GM18520 (cell line): Measurements from ENCODE around the gene GLUD1.
"Not testable (repeated sequence)": the region's sequence is repeated elsewhere in the genome, so short reads cannot be mapped to it uniquely, and the experiment has no call there.

Experiments
- ATAC-seq: cut with Tn5 transposase; IDR thresholded peaks from one replicate; pipeline ENCODE4 v1.9.1; 2021; ENCODE audit not compliant: unreplicated experiment

Gene GLUD1

DNA sequence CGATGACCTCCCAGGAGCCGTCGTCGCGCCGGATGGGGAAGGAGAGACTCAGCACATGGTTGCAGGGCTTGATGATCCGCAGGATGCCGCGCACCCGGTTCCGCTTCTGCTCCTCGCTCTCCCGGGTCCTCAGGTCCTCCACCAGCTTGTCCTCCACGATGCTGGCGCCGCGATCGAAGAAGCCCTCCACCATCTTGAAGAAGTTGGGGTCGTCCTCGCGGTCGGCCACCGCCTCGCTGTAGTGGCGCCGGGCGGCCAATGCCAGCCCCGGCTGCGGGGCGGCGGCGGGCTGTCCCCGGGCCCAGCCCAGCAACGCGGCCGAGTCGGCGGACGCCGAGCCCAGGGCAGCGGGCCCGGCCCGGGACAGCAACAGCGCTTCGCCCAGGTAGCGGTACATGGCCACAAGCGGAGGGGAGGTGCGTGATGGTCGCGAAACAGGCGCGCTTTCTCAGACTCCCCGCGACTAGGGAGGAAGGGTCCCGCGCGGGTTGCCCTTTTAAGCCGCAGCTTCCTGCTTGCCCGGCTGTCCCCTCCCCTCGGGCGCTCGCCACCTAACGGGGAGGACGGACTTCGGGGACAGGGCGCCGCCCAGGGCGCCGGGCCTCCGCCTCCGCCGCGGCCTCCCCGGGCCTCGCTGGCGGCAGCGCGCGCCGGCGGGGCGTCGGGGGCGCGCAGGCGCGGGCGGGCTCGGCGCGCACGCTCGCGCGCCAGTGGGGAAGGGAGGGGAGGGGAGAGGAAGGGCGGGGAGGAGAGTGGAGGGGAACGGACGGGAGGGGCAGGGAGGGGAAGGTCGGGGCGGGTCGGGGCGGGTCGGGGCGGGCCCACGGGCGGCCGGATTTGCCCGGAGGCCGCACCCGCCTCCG, at the start of gene GLUD1, which contains the start of gene SHLD2:
Gene GLUD1, minus strand, starts transcription at position 471 of the 863 bp plus-strand sequence. Its CDS starts 74 bp downstream, at position 397.
Gene SHLD2, plus strand, starts transcription at position 834 of the 863 bp plus-strand sequence. CDS start 56,149 bp downstream, outside the sequence.
- ATAC-seq: peak; percentile 63

DNA sequence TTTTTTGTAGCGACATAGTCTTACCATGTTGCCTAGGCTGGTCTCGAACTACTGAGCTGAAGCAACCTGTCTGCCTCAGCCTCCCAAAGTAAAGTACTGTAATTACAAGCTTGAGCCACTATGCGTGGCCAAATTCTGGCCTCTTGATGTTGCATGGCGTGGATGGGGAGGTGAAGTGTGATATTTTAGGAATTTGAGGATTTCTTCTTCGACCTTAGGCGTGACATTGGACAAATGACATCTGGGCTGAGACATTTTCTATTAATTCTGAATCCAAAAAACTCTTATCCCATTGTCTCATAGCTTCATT, 48.4 kb upstream of the GLUD1 start:
- ATAC-seq: not testable (repeated sequence)

DNA sequence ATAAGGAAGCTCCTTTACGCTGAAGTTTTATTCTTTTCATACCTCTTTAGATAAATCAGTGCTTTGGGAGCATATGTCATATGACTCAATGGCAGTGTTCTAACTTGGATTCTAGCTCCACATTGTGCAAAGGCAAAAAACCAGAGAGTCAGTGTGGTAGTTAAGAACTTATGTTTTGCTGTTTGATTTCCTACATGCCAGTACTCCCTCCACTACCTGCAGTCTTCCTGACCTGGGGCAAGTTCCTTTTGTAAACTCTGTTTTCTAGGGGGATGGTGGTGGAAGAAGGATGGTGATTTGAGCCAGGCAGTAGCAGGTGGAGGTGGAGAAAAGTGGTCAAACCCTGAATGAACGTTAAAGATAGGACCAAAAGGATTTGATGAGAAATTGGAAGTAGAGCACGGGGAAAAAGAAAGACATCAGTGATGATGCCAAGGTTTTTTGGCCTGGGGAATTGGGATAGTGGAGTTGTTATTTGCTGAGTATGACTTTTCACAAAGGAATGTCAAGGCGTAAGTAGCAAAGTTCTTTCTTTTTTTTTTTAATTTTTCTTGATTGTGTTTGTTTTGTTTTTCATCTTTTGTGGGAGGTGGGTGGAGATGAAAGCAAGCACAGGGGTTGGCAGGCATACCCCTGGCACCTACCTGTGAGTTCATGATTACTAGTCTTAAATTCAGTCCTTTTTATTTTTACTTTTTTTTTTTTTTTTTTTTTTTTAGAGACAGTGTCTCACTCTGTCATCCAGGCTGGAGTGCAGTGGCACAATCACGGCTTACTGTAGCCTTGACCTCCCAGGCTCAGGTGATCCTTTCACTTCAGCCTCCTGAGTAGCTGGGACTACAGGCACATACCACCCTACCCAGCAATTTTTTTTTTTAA, 47.8 kb upstream of the GLUD1 start:
- ATAC-seq: not testable (repeated sequence)

DNA sequence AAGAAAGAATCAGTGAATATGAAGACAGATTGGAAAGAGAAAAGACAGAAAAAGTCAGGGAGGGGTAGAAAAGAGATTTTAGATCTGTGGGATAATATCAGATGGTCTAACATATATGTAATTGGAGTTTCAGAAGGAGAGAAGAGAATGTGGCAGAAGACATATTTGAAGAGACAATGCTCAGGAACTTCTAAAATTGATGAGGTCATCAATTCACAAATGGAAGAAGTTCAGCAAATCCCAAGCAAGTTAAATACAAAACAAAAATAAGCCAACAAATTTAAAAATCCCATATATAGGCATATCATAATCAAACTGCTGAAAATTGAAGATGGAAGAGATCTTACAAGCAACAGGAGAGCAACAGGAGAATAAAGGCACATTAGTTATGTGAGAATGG, 42.8 kb upstream of the GLUD1 start:
- ATAC-seq: not testable (repeated sequence)

DNA sequence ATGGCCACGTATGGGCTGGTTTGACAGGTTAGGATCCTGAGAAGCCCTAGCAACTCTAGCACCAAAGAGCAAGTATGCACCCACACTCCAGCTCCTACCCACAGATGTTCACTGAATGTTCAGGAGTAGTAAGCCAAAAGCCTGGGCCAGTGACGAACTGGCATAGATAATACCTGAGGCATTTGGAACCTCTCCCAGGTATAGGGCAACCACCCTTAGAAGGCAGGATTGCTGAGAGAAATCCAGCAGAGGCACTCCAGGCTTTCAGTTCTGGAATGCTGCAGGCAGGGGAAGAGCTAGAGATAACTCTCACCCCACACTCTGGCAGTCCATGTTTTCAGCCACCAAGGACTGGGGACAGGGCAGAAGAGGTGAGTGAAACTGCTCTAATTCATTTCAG, 39.8 kb upstream of the GLUD1 start:
- ATAC-seq: not testable (repeated sequence)

DNA sequence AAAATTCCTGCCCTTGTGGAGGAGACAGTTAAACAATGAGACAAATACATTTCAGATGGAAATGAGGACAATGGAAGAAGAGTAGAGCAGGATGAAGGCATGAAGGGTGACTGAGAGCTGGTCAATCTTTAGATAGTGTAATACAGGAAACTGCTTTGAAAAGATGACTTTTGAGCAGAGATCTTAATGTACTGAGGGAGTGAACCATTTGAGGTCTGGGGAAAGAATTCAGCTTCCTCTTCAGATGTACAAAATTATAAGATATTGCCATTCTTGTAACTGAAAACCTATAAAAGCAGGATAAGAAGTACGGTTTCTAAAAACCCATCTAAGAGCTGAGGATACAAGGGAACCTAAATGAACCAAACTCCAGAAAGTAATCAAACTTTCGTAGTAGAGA, 39.3 kb upstream of the GLUD1 start:
- not testable (repeated sequence) for ATAC-seq

DNA sequence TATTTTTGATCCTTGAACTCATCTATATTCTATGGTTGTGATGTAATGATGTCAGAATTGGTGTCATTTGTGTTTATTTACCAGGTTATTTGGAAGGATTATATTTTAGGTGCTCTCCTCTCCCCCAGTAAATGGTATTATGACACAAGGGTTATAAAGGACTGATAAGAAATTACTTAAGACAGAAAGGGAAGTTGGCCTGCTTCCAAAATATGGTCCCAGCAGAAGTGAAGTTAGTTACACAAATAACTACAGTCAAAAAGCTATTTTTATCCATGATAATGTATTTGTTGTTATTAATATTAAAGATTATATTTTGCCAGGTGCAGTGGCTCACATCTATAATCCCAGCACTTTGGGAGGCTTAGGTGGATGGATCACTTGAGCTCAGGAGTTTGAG, 37.5 kb upstream of the GLUD1 start:
- not testable (repeated sequence) for ATAC-seq

DNA sequence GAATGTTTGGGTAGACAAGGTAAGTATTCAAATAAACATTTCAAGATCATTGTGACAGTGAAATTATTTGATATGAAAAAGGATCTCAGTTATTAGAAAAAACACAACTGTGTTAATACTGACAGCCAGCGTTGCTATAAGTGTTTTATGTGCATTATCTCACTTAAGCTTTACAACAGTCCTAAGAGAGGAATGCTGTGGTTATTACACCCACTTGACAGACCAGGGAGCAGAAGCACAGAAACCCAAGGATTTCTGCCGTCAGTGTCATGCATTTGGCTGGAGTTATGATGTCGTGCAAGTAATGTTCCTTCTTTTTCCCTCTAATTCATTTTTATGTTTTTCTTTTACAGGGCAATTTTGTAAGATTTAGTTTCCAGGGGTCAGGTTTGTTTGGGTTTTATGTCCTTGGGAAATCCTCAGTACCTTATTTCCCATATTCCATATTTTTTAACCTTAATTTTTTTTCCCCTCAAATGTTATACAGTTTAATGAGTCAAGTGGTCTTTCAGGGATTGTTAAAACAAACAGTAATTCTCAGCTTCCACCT, 33.0 kb upstream of the GLUD1 start:
- ATAC-seq: not testable (repeated sequence)

DNA sequence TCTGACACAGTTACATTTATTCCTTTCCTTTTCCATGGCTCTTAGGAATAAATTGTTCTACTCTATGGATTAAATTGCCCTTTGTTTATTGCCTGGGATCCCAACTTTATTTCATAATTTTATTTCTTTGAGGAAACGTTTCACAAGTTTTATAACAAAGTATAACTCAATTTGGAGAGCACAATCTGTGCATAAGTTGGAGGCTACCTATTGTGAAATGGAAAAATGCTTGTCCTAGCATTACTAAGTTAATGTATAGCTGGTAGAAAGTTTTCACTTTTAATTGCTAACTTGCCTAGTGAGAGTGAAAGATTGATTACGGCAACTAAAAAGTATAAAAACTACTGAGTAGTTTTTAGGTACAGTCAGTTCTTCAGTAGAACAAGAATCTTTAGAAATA, 32.4 kb upstream of the GLUD1 start:
- not testable (repeated sequence) for ATAC-seq

DNA sequence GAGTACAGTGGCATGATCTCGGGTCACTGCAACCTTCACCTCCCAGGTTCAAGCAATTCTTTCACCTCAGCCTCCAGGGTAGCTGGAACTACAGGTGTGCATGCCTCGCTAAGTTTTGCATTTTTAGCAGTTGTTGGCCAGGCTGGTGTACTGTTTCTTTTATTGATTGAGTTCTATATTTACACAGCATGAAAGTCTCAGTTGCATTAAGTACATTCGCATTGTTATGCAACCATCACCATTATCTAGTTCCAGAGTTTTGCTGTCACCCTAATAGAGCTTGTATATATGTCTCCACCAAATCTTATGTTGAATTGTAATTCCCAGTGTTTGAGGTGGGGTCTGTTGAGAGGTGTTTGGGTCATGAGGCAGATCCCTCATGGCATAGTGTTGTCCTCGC, 28.7 kb upstream of the GLUD1 start:
- not testable (repeated sequence) for ATAC-seq

DNA sequence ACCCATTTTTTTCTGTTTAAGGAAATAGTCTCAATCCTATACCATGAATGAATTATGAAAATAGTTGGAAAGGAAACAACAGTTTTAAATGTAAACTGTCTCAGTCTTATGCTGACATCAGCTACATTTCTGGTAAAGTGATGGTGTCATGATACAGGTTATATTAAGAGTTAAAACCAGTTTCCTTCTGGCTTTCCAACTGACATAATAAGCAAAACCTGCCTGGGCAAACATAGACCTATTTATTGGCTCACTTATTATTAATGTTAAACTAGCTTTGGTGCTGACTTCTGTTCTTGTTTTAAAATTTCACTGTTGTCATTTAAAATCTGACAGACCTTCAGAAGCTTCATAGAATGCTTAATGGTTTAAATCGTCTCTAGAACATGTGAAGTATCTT, 24.4 kb upstream of the GLUD1 start:
- ATAC-seq: not testable (repeated sequence)

DNA sequence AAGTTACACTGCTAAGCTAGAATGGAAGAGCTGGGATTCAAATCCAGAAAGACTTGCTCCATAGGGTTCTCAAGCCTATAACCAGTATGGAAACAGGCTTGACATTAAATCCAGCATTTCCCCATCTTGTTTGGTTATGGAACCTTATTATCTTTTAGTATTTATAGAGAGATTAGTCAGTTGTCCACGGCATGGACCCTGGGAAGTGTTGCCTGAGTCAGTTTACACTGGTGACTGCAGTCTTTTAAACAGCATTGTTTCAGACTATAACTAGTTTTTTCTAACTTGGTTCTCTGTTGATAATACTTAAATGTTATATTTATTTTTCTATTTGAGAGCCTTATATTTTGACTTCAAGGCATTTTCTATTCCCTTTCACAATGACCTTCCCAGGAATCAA, 23.5 kb upstream of the GLUD1 start:
- not testable (repeated sequence) for ATAC-seq

DNA sequence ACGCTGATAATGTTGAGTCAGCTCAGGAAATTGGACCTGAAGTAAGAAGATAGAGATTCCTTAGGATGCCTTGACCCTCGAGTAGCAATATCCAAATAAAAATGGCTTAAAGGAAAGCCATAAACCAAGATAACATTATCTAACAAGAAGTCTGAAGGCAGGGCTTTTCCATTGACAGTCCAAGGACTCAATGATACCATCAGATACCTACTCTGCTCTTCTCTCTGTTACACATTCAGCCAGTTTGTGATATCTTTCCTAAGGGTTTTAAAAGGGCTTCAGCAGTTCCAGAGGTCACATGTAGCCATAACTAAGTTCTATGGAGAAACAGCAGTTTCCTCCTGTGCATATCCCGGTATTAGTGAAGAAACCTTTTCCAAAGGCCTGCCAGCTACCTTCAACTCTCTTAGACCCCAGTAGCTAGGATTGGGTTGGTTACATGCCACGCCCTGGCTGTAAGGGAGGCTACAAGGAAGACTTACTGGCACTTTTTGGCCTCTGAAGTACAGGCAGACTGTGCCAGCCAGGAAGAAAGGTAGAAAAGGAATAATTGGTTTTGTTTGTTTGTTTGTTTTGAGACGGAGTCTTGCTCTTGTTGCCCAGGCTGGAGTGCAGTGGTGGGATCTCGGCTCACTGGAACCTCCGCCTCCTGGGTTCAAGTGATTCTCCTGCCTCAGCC, 10.9 kb upstream of the GLUD1 start:
- ATAC-seq: no peak

DNA sequence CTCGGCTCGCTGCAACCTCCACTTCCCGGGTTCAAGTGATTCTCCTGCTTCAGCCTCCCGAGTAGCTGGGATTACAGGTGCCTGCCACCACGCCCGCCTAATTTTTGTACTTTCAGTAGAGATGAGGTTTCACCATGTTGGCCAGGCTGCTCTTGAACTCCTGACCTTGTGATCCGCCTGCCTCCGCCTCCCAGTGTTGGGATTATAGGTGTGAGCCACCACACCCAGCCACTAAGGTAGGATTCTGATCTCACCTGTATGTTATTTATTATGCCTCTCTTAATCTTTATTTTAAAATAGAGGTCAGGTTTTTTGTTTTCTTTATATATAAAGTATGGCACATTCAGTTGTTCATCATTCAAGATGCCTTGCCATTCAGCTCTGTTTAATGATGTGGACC, 10.1 kb upstream of the GLUD1 start:
- not testable (repeated sequence) for ATAC-seq

DNA sequence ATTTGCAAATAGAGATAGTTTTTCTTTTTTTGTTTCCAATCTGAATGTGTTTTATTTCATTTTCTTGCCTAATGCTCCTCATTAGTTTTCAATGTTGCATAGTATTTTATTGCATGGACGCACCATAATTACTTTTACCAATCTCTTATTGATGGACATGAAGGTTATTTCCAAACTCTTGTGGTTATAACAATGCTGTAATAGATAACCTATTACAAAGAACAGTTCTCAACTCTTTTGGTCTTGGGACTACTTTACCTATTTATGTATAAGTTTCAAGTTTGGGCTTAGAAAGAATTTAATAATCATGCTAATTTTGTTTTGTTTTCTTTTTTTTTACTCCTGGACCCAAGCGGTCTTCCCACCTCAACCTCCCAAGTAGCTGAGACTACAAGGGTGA, 7.4 kb upstream of the GLUD1 start:
- ATAC-seq: no peak

DNA sequence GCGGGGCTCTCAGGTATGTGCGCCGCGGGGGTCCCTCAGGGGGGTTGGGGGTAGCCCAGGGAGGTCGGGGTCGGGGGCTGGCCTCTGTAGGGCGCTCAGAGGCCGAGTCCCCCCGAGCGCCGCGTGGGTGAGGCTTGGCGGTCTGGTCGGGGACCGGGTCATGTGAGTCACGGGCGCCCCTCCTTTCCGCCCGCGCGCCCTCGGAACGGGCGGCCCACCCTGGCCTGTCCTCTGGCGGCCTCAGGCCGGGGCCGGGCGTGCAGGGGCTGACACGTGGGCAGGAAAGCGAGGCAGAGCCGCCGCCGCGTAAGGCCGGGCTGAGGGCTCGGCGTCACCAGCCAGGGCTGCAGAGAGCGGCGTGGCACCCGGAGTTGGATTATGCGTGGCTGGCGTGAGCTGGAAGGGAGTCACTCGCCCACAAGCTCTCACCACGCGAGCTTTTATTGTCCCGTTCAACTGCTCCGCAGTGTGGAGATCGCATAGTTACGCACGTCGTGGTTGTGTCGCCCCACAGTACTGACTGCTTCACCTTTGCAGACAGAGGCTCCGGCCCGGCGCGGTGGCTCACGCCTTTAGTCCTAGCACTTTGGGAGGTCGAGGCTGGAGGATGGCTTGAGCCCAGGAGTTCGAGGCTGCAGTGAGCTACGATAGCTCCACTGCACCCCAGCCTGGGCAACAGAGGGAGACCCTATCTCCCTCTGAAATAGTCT, 748 bp upstream of the GLUD1 start:
- peak; percentile 49 for ATAC-seq

DNA sequence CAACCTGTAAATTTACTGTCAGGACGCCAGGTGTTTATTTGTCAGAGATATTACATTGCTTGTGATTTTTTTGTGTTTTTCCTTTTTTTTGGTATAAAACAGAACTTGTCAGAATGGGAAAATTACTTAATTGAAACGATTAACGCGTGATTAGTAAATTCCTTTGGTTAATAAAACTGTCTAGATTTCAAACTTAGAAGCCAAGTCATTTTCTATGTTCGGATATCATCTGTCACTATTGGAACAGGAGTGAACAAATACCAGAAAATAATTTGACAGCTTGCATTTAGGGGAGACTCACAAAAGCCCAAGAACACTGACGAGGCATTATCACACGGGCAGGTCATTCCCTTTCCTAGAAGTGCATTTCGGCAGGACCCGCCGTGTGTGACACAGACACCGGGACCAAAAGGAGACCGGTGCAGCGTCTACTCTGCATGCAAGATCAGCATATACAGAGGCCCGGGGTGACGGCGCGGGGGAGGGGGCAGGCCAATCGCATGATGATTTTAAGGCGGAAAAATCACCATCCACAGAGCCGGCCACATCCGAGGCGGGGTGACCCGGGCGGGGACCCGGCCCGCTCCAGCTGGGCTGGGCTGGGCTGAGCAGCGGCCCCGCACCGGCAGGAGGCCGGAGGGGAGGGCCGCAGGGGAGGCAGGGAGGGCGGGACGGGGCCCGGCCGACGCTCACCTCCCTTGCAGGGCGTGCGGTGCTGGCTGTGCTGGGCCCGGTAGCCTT, 841 bp downstream of the GLUD1 start:
- ATAC-seq: no peak

DNA sequence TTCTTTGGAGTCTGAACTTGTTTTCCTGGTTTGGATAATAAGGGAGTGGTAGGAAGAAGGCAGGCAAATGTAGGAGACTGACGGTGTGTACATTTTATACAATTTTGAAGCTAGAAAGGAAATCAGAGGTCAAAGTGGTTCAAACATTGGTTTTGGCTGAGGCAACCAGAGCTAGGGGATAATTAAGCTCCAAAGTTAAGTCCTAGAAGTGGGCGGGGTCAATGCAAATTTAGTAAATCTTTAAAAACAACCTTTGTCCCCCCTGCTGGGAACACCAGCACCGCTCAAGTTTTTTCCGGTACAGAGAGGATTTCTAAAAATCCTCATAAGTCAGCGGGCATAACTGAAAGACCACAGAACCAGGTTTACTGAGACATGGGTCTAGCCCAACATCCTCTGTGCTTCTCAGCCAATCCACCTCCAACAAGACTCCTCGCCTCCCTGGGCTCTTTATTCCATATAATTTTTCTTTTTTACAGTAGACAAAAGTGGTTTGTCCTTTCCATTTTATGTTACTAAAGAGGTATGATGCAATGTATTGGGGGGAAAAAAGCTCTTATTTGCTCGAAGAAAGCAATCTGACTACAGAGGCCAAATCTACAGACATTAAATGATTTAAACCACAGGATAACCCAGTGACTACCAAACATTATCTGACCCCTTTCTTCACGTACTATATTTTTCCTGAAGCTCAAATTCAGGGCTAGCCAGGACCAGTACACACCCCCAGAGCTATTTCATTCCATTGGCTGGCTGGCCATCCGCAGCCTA, 1.6 kb downstream of the GLUD1 start:
- no peak for ATAC-seq

DNA sequence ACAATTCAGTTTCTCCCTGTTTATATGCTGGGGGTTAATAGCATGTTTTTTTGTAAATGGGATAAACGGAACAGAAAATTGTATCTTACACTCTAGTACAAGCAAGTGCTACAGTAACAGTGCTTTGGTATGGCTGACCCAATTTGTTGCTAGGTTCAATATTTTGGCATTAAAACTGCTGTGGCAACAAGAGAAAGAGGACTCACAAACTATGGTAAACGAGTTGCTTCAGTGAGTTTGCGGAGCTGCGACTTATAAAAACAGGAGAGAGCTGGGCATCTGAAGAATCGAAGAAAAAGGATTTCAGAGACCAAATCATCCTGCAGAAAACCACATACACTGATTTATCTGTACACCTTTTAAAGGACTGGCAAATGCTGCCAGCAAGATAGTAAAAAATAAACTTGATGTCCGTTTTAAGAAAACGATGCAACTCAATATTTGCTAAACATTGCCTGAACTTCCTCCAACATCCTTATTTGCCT, 2.2 kb downstream of the GLUD1 start:
- ATAC-seq: no peak
